ENCODE results near the gene RBMS1.

GRCh38 chr2:160267022-160267421, 226.6 kb downstream of the RBMS1 start:
- TF ChIP-seq ZNF121 (CRISPR knock-in tag; IDR thresholded peaks at IDR 0.05) (no peak), ZNF430 (CRISPR knock-in tag; IDR thresholded peaks at IDR 0.05) (no peak), ZBTB43 (CRISPR knock-in tag; conservative IDR thresholded peaks at IDR 0.05) (no peak), MXD1 (CRISPR knock-in tag; IDR thresholded peaks at IDR 0.05) (no peak), SIN3A (IDR thresholded peaks at IDR 0.05; ENCODE audit: borderline replicate concordance, low read depth, low read length) (no peak), ZNF660 (CRISPR knock-in tag; IDR thresholded peaks at IDR 0.05; ENCODE audit: borderline replicate concordance, low read depth) (no peak)

Measured in HepG2 (cell line).